T47D (cell line): ENCODE data around the gene ZEB2.

ENCODE experiments used
- DNase-seq, 2 experiments: peaks; one replicate each; pipeline versions ENCODE4 v3.0.0 to v3.0.0-alpha.2; 2011 to 2012; ENCODE audit warnings: low read depth in 1 of 2, low spot score in 1 of 2
- JUND ChIP-seq: IDR thresholded peaks from 2 replicates; pipeline ENCODE4 v1.6.1; 2012; ENCODE audit warnings: low read depth
- in situ Hi-C: cut with HindIII; loops from 2 replicates; pipeline ENCODE4 v1.10.0; 2016; ENCODE audit warnings: low sequenced_read_pairs, low pct_unique_long_range_greater_than_20kb

Gene ZEB2

GRCh38 chr2:144523596-144524117 is 3.7 kb upstream of the ZEB2 start:
- no peak for DNase-seq
- in situ Hi-C loops, result no loop called here
- no peak for TF ChIP-seq JUND

- TF ChIP-seq JUND, result no peak
- DNase-seq, result no peak
- in situ Hi-C loops, result no loop called here
Observed at GRCh38 chr2:144522897-144523595, 3.1 kb upstream of the ZEB2 start.

GRCh38 chr2:144522176-144522896 is 2.4 kb upstream of the ZEB2 start:
- TF ChIP-seq JUND, result no peak
- in situ Hi-C loops, result no loop called here
- DNase-seq, result no peak

- no peak for DNase-seq
- TF ChIP-seq JUND, result no peak
- in situ Hi-C loops, result no loop called here
Observed at GRCh38 chr2:144521686-144522085, 1.8 kb upstream of the ZEB2 start.

GRCh38 chr2:144520756-144521487 is 1.0 kb upstream of the ZEB2 start:
- in situ Hi-C loops, result no loop called here
- TF ChIP-seq JUND, result no peak
- no peak for DNase-seq

- TF ChIP-seq JUND, result no peak
- in situ Hi-C loops, result no loop called here
Observed at GRCh38 chr2:144519597-144519933, 354 bp downstream of the ZEB2 start.

GRCh38 chr2:144518748-144519596 is 947 bp downstream of the ZEB2 start:
- no peak for DNase-seq
- TF ChIP-seq JUND, result no peak
- in situ Hi-C loops, result no loop called here

More at GRCh38 chr2:144519597-144519933, 354 bp downstream of the ZEB2 start:
- no peak for DNase-seq

- no peak for DNase-seq
- TF ChIP-seq JUND, result no peak
- in situ Hi-C loops, result no loop called here
Observed at GRCh38 chr2:144517866-144518747, 1.8 kb downstream of the ZEB2 start.

GRCh38 chr2:144516981-144517865 is 2.7 kb downstream of the ZEB2 start:
- in situ Hi-C loops, result no loop called here
- TF ChIP-seq JUND, result no peak
- DNase-seq, result no peak

GRCh38 chr2:144516411-144516980 is 3.4 kb downstream of the ZEB2 start:
- in situ Hi-C loops, result no loop called here
- TF ChIP-seq JUND, result no peak
- no peak for DNase-seq
